GM10248 (cell line): ENCODE measurements around the gene PET100.

ENCODE experiments used
- CTCF ChIA-PET: fragments of 300-600 bp; sonication (Branson Sonifier 250); formaldehyde crosslinking; extraction: SDS; loops from one replicate; lab custom pipeline; 2021; ENCODE audit warnings: antibody characterized with exemption; lab: Yijun Ruan, JAX
- POLR2A ChIA-PET: fragments of 350-650 bp; sonication (Branson Sonifier 250); formaldehyde crosslinking; extraction: SDS; loops from one replicate; lab custom pipeline; 2020; ENCODE audit warnings: antibody characterized with exemption; lab: Yijun Ruan, JAX
- DNase-seq: peaks from one replicate; pipeline ENCODE4 v3.0.0; 2012; ENCODE audit errors: extremely low spot score
- TF ChIP-seq, protein P1 (sequence below): IDR thresholded peaks from 2 replicates; pipeline ENCODE4 v1.5.1; 2012; ENCODE audit warnings: mild to moderate bottlenecking, low read depth; ENCODE audit errors: extremely low read depth, missing control alignments, control extremely low read depth

Gene PET100

GRCh38 chr19:7611541-7612279 is 17.9 kb upstream of the PET100 start:
- TF ChIP-seq, protein P1, sequence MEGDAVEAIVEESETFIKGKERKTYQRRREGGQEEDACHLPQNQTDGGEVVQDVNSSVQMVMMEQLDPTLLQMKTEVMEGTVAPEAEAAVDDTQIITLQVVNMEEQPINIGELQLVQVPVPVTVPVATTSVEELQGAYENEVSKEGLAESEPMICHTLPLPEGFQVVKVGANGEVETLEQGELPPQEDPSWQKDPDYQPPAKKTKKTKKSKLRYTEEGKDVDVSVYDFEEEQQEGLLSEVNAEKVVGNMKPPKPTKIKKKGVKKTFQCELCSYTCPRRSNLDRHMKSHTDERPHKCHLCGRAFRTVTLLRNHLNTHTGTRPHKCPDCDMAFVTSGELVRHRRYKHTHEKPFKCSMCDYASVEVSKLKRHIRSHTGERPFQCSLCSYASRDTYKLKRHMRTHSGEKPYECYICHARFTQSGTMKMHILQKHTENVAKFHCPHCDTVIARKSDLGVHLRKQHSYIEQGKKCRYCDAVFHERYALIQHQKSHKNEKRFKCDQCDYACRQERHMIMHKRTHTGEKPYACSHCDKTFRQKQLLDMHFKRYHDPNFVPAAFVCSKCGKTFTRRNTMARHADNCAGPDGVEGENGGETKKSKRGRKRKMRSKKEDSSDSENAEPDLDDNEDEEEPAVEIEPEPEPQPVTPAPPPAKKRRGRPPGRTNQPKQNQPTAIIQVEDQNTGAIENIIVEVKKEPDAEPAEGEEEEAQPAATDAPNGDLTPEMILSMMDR: no peak
- POLR2A ChIA-PET: no interaction called here
- no peak for DNase-seq
- CTCF ChIA-PET: interaction anchor here (0.9 kb wide), 1 partner anchor 43 kb away, joined by 3 read pairs; no protein-coding TSS in a partner anchor

DNA sequence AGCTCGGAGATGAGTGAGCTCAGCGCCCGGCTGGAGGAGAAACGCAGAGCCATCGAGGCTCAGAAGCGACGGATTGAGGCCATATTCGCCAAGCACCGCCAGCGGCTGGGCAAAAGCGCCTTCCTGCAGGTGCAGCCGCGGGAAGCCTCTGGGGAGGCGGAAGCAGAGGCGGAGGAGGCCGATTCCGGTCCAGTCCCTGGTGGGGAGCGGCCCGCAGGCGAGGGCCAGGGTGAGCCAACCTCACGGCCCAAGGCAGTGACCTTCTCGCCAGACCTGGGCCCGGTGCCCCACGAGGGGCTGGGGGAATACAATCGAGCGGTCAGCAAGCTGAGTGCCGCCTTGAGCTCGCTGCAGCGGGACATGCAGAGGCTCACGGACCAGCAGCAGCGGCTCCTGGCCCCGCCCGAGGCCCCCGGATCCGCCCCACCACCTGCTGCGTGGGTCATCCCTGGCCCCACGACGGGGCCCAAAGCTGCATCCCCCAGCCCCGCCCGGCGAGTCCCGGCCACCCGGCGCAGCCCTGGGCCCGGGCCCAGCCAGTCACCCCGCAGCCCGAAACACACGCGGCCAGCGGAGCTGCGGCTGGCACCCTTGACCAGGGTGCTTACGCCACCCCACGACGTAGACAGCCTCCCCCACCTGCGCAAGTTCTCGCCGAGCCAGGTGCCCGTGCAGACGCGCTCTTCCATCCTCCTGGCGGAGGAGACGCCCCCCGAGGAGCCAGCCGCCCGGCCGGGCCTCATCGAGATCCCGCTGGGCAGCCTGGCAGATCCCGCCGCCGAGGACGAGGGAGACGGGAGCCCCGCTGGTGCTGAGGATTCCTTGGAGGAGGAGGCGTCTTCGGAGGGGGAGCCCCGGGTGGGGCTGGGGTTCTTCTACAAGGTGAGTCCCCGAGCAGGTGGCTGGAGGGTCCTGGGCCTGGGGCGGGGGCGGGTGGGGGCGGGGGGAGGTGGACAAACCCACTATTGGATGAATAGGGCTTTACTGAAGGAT is 17.0 kb upstream of the PET100 start:
- no peak for DNase-seq
- CTCF ChIA-PET: interaction anchor here (0.9 kb wide), 1 partner anchor 44 kb away, joined by 3 read pairs; no protein-coding TSS in a partner anchor
- POLR2A ChIA-PET: no interaction called here
- TF ChIP-seq, protein P1: no peak

DNA sequence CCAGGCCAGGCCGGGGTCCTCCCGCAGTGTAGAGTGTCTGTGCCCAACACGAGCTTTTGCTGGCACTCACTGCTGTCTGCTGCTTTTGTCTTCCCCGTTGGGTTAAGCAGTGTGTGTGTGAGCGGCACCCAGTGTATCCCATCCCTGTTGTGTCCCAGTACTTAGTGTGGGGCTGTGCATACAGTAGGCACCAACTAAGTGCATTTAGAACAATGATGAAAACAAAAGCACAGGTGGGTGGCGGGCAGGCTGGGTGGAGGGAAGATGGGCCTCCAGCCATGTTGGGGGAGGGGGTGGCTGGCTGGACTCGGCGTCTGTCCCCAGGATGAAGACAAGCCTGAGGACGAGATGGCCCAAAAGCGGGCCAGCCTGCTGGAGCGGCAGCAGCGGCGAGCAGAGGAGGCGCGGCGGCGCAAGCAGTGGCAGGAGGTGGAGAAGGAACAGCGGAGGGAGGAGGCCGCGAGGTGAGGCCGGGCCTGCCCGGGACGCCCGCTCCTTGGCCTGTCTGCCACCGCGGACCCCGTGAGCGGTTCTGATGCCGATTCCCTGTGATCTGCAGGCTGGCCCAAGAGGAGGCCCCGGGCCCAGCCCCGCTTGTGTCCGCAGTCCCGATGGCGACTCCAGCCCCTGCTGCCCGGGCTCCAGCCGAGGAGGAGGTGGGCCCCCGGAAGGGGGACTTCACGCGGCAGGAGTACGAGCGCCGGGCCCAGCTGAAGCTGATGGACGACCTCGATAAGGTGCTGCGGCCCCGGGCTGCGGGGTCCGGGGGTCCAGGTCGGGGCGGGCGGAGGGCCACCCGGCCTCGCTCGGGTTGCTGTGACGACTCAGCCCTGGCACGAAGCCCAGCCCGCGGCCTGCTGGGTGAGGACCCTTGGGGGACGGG is 14.5 kb upstream of the PET100 start:
- TF ChIP-seq, protein P1: no peak
- POLR2A ChIA-PET: no interaction called here
- DNase-seq: no peak
- CTCF ChIA-PET: no interaction called here

DNA sequence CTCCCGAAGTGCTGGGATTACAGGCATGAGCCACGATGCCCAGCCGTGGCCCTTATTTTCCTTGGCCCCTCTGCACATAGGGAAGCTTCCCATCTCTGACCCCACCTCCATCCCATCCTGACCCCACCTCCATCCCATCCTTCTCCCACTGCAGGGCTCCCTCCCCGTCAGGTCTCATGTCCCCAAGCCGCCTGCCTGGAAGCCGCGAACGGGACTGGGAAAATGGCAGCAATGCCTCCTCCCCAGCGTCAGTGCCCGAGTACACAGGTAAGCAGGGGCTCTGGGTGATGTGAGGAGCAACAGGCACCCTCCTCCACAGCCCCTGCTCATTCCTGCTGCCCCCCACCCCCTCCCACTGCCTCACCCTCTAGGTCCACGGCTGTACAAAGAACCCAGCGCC is 12.4 kb upstream of the PET100 start:
- CTCF ChIA-PET: no interaction called here
- DNase-seq: no peak
- POLR2A ChIA-PET: no interaction called here

GRCh38 chr19:7617735-7618134 is 11.9 kb upstream of the PET100 start:
- ChIA-PET CTCF (no interaction called here), POLR2A (no interaction called here)
- DNase-seq: no peak
- TF ChIP-seq, protein P1: no peak

More for the DNA sequence above, 12.4 kb upstream of the PET100 start:
- TF ChIP-seq, protein P1: no peak

- TF ChIP-seq, protein P1: no peak
- DNase-seq: no peak
- ChIA-PET POLR2A (no interaction called here), CTCF (interaction anchor here (1.3 kb wide), 1 partner anchor 9 kb away, joined by 3 read pairs; no protein-coding TSS in a partner anchor)
These were observed 11.2 kb upstream of the PET100 start for GRCh38 chr19:7618348-7618747.
